ENCODE results near the gene ESPL1.

ESPL1 gene

GRCh38 chr12:53239643-53240258 is 28.3 kb upstream of the ESPL1 start:
- TF ChIP-seq ZNF274 (IDR thresholded peaks at IDR 0.05; ENCODE audit: low read depth, low read length), result no peak
- no peak for TF ChIP-seq SUZ12 (IDR thresholded peaks at IDR 0.05; ENCODE audit: extremely low read depth, insufficient read depth, insufficient read length)
- no peak for TF ChIP-seq YY1 (IDR thresholded peaks at IDR 0.05; ENCODE audit: insufficient read depth, insufficient read length)

GRCh38 chr12:53241623-53242412 is 26.3 kb upstream of the ESPL1 start:
- peaks cover 10% of the 10 kb centered on the region for H3K4me1 ChIP-seq (ENCODE audit: insufficient read depth, insufficient read length)
- no peaks in the 10 kb centered on the region for H3K36me3 ChIP-seq (ENCODE audit: insufficient read depth, insufficient read length, low read length)
- no peak overlapping the region for H3K4me3 ChIP-seq (ENCODE audit: insufficient read length, low read depth)
- no peaks in the 10 kb centered on the region for H3K27me3 ChIP-seq (ENCODE audit: insufficient read depth, insufficient read length)
- no peak overlapping the region for H3K9ac ChIP-seq (ENCODE audit: insufficient read length, low read depth)
- H3K9me3 ChIP-seq (ENCODE audit: insufficient read depth, low read length), result no peaks in the 10 kb centered on the region
- TF ChIP-seq ZNF274 (IDR thresholded peaks at IDR 0.05; ENCODE audit: low read depth, low read length), result no peak
- TF ChIP-seq SUZ12 (IDR thresholded peaks at IDR 0.05; ENCODE audit: extremely low read depth, insufficient read depth, insufficient read length), result no peak
- no peak for TF ChIP-seq YY1 (IDR thresholded peaks at IDR 0.05; ENCODE audit: insufficient read depth, insufficient read length)
- DNase-seq (ENCODE audit: low read depth, low spot score), result peak; percentile 68

More at GRCh38 chr12:53239643-53240258, 28.3 kb upstream of the ESPL1 start:
- H3K36me3 ChIP-seq (ENCODE audit: insufficient read depth, insufficient read length, low read length), result no peaks in the 10 kb centered on the region
- DNase-seq (ENCODE audit: low read depth, low spot score), result no peak
- no peak overlapping the region for H3K4me3 ChIP-seq (ENCODE audit: insufficient read length, low read depth)
- peaks cover 23% of the 10 kb centered on the region for H3K4me1 ChIP-seq (ENCODE audit: insufficient read depth, insufficient read length)
- H3K9me3 ChIP-seq (ENCODE audit: insufficient read depth, low read length), result no peaks in the 10 kb centered on the region
- no peaks in the 10 kb centered on the region for H3K27me3 ChIP-seq (ENCODE audit: insufficient read depth, insufficient read length)
- no peak overlapping the region for H3K9ac ChIP-seq (ENCODE audit: insufficient read length, low read depth)

- no peak overlapping the region for H3K9ac ChIP-seq (ENCODE audit: insufficient read length, low read depth)
- no peaks in the 10 kb centered on the region for H3K36me3 ChIP-seq (ENCODE audit: insufficient read depth, insufficient read length, low read length)
- no peaks in the 10 kb centered on the region for H3K9me3 ChIP-seq (ENCODE audit: insufficient read depth, low read length)
- no peaks in the 10 kb centered on the region for H3K27me3 ChIP-seq (ENCODE audit: insufficient read depth, insufficient read length)
- no peak overlapping the region for H3K4me3 ChIP-seq (ENCODE audit: insufficient read length, low read depth)
- TF ChIP-seq SUZ12 (IDR thresholded peaks at IDR 0.05; ENCODE audit: extremely low read depth, insufficient read depth, insufficient read length) (no peak), ZNF274 (IDR thresholded peaks at IDR 0.05; ENCODE audit: low read depth, low read length) (no peak), YY1 (IDR thresholded peaks at IDR 0.05; ENCODE audit: insufficient read depth, insufficient read length) (no peak)
- H3K4me1 ChIP-seq (ENCODE audit: insufficient read depth, insufficient read length), result peaks cover 10% of the 10 kb centered on the region
- no peak for DNase-seq (ENCODE audit: low read depth, low spot score)
These were observed 23.8 kb upstream of the ESPL1 start for GRCh38 chr12:53244337-53244736.

- no peaks in the 10 kb centered on the region for H3K9me3 ChIP-seq (ENCODE audit: insufficient read depth, low read length)
- H3K9ac ChIP-seq (ENCODE audit: insufficient read length, low read depth), result no peak overlapping the region
- TF ChIP-seq SUZ12 (IDR thresholded peaks at IDR 0.05; ENCODE audit: extremely low read depth, insufficient read depth, insufficient read length) (no peak), ZNF274 (IDR thresholded peaks at IDR 0.05; ENCODE audit: low read depth, low read length) (no peak), YY1 (IDR thresholded peaks at IDR 0.05; ENCODE audit: insufficient read depth, insufficient read length) (no peak)
- peaks cover 10% of the 10 kb centered on the region for H3K4me1 ChIP-seq (ENCODE audit: insufficient read depth, insufficient read length)
- no peaks in the 10 kb centered on the region for H3K27me3 ChIP-seq (ENCODE audit: insufficient read depth, insufficient read length)
- no peak for DNase-seq (ENCODE audit: low read depth, low spot score)
- no peak overlapping the region for H3K4me3 ChIP-seq (ENCODE audit: insufficient read length, low read depth)
- no peaks in the 10 kb centered on the region for H3K36me3 ChIP-seq (ENCODE audit: insufficient read depth, insufficient read length, low read length)
These were observed 22.8 kb upstream of the ESPL1 start for GRCh38 chr12:53245286-53245685.

GRCh38 chr12:53251477-53252348 is 16.4 kb upstream of the ESPL1 start:
- no peaks in the 10 kb centered on the region for H3K27me3 ChIP-seq (ENCODE audit: insufficient read depth, insufficient read length)
- TF ChIP-seq ZNF274 (IDR thresholded peaks at IDR 0.05; ENCODE audit: low read depth, low read length) (no peak), YY1 (IDR thresholded peaks at IDR 0.05; ENCODE audit: insufficient read depth, insufficient read length) (peak; percentile 62)
- peaks cover 8% of the 10 kb centered on the region for H3K4me1 ChIP-seq (ENCODE audit: insufficient read depth, insufficient read length)

GRCh38 chr12:53252349-53252916 is 15.7 kb upstream of the ESPL1 start:
- peak overlapping the region; percentile 92 for H3K9ac ChIP-seq (ENCODE audit: insufficient read length, low read depth)
- no peaks in the 10 kb centered on the region for H3K27me3 ChIP-seq (ENCODE audit: insufficient read depth, insufficient read length)
- no peaks in the 10 kb centered on the region for H3K9me3 ChIP-seq (ENCODE audit: insufficient read depth, low read length)
- H3K4me1 ChIP-seq (ENCODE audit: insufficient read depth, insufficient read length), result peaks cover 8% of the 10 kb centered on the region
- peak overlapping the region; percentile 92 for H3K4me3 ChIP-seq (ENCODE audit: insufficient read length, low read depth)
- DNase-seq (ENCODE audit: low read depth, low spot score), result no peak
- H3K36me3 ChIP-seq (ENCODE audit: insufficient read depth, insufficient read length, low read length), result peaks cover 22% of the 10 kb centered on the region
- TF ChIP-seq SUZ12 (IDR thresholded peaks at IDR 0.05; ENCODE audit: extremely low read depth, insufficient read depth, insufficient read length), result no peak
- no peak for TF ChIP-seq YY1 (IDR thresholded peaks at IDR 0.05; ENCODE audit: insufficient read depth, insufficient read length)
- TF ChIP-seq ZNF274 (IDR thresholded peaks at IDR 0.05; ENCODE audit: low read depth, low read length), result no peak

More at GRCh38 chr12:53251477-53252348, 16.4 kb upstream of the ESPL1 start:
- Histone ChIP-seq H3K36me3 (ENCODE audit: insufficient read depth, insufficient read length, low read length) (peaks cover 22% of the 10 kb centered on the region), H3K9ac (ENCODE audit: insufficient read length, low read depth) (peak overlapping the region; percentile 92), H3K9me3 (ENCODE audit: insufficient read depth, low read length) (no peaks in the 10 kb centered on the region), H3K4me3 (ENCODE audit: insufficient read length, low read depth) (peak overlapping the region; percentile 92)
- DNase-seq (ENCODE audit: low read depth, low spot score), result peak; percentile 69

All from NT2/D1 (cell line).